Measurements from ENCODE around the gene NOS1AP.

Gene NOS1AP

DNA sequence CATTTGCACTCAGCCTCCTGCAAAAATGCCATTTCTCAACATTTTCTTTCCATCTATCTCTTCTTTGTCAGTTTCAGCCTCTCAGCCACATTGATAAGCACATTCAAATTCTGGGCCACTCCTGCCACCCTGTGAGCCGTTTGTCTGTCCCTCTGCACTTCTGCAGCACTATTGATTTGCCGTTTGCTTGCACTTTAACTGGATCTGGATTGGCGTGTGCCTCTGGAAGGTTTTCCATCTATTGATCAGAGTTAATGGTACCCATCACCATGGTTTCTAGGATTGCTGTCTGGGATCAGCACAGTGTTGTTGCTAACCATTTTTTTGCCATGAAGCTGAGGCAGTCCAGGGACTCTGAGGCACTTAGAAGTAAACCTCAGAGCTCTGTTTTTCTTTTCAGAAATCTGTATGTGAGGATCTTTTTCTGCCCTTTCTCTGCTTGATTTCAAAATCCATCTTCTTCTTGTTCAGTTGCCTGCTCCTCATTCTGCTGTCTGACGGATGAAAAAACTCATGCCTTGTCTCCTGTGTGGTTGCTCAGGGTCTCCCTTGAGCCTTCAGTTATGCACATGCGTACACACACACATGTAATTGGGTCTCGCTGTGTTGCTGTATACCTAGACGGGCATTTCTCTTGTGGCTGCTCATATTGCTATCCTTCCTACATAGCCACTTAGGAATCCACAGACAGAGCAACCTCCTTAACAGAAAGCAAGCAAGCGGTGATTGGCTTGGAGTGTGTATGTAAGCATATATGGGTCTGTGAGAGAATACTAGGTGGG lies 67.9 kb downstream of the NOS1AP start:
- peak; percentile 19 for ATAC-seq
- no peak for TF ChIP-seq RARB (CRISPR knock-in tag; IDR thresholded peaks at IDR 0.05)
- TF ChIP-seq ZNF565 (CRISPR knock-in tag; conservative IDR thresholded peaks at IDR 0.05; ENCODE audit: low read depth) = no peak
- no peak for TF ChIP-seq CSDC2 (CRISPR knock-in tag; IDR thresholded peaks at IDR 0.05)
- TF ChIP-seq TOX (CRISPR knock-in tag; IDR thresholded peaks at IDR 0.05; ENCODE audit: borderline replicate concordance) = no peak
- TF ChIP-seq BACH2 (CRISPR knock-in tag; IDR thresholded peaks at IDR 0.05; ENCODE audit: borderline replicate concordance) = no peak
- TF ChIP-seq SNAI2 (CRISPR knock-in tag; IDR thresholded peaks at IDR 0.05) = no peak
- 0 out of 2 replicates have a peak, but pooled peaks have one; percentile 0 for TF ChIP-seq OSR1 (CRISPR knock-in tag; IDR thresholded peaks at IDR 0.05)
- no peak for TF ChIP-seq ZFP3 (CRISPR knock-in tag; IDR thresholded peaks at IDR 0.05)

DNA sequence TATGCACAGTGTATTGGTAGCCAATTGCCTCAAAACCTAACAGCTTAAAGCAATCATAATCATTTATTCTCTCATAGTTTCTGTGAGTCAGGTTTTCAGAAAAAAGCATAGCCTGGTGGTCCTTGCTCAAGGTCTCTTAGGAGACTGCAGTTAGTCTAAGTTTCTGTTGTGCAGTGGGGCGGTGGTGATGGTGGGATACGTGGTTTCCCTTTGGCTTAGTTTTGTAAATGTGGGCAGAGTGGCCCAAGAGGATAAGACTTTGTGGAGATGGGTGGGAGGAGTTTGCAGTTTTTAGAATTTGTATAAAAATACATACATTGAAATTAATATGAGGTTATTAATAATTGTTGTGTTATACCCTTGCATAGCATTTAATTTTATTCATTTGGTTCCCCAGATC lies 68.6 kb downstream of the NOS1AP start:
- TF ChIP-seq PPARA (CRISPR knock-in tag; IDR thresholded peaks at IDR 0.05; ENCODE audit: borderline replicate concordance) (no peak), OSR1 (CRISPR knock-in tag; IDR thresholded peaks at IDR 0.05) (no peak), ESRRG (CRISPR knock-in tag; IDR thresholded peaks at IDR 0.05) (no peak), ZNF565 (CRISPR knock-in tag; conservative IDR thresholded peaks at IDR 0.05; ENCODE audit: low read depth) (no peak), ZFP30 (CRISPR knock-in tag; IDR thresholded peaks at IDR 0.05) (no peak), TCF4 (CRISPR knock-in tag; IDR thresholded peaks at IDR 0.05; ENCODE audit: borderline replicate concordance) (no peak)
- TF ChIP-seq, protein P1, sequence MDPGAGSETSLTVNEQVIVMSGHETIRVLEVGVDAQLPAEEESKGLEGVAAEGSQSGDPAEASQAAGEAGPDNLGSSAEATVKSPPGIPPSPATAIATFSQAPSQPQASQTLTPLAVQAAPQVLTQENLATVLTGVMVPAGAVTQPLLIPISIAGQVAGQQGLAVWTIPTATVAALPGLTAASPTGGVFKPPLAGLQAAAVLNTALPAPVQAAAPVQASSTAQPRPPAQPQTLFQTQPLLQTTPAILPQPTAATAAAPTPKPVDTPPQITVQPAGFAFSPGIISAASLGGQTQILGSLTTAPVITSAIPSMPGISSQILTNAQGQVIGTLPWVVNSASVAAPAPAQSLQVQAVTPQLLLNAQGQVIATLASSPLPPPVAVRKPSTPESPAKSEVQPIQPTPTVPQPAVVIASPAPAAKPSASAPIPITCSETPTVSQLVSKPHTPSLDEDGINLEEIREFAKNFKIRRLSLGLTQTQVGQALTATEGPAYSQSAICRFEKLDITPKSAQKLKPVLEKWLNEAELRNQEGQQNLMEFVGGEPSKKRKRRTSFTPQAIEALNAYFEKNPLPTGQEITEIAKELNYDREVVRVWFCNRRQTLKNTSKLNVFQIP (CRISPR knock-in tag; IDR thresholded peaks at IDR 0.05; ENCODE audit: borderline replicate concordance, low read depth) = no peak

DNA sequence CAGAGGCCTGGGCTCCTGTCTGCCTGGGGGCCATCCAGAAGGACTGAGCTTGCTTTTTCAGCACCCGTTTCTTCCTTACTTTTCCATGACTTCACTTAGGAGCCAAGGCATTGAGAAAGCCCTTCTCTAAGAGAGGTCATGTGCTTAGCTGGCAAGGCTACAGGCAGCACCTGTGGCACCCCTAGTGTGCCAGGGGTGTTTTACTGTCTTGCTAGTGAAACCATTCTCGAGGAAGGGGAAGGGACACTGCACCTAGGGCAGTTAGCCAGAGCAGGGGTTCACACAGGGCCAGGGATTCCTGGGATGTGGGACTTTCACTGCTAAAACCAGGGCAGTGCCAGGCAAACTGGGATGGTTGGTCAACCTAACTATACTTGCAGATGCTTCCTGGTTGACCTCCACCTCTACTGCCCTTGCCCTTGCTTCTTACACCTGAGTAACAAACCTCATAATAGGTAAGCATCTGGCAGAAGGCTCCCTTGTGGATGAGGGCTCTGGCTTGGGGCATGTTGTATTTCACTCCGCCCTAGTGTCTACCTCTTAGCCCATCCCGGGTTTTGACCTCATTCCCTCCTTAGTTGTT lies 69.2 kb downstream of the NOS1AP start:
- ATAC-seq = no peak
- TF ChIP-seq OSR1 (CRISPR knock-in tag; IDR thresholded peaks at IDR 0.05) = no peak
- TF ChIP-seq, protein P2, sequence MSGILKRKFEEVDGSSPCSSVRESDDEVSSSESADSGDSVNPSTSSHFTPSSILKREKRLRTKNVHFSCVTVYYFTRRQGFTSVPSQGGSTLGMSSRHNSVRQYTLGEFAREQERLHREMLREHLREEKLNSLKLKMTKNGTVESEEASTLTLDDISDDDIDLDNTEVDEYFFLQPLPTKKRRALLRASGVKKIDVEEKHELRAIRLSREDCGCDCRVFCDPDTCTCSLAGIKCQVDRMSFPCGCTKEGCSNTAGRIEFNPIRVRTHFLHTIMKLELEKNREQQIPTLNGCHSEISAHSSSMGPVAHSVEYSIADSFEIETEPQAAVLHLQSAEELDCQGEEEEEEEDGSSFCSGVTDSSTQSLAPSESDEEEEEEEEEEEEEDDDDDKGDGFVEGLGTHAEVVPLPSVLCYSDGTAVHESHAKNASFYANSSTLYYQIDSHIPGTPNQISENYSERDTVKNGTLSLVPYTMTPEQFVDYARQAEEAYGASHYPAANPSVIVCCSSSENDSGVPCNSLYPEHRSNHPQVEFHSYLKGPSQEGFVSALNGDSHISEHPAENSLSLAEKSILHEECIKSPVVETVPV (CRISPR knock-in tag; IDR thresholded peaks at IDR 0.05) = no peak

More for the DNA sequence above, 68.6 kb downstream of the NOS1AP start:
- no peak for ATAC-seq

DNA sequence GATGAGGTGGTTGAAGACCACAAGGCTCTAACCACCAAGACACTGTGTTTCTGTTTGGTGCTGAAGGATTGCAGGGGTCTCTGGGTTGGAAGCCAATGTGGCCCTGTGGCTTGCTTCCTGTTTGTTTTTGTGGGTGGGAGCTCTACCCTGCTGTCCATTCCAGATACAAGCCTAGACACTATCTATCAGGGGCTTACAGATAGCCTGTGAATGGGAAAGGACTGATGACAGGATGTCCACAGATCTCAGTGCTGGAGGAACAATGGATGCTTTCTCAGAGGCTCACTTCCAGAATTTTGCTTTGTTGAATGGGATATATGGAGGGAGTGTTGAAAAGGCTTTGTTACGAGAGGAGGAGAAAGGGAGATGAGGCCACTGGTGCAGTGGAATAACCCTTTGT lies 69.7 kb downstream of the NOS1AP start:
- ATAC-seq = no peak
- TF ChIP-seq TCF4 (CRISPR knock-in tag; IDR thresholded peaks at IDR 0.05; ENCODE audit: borderline replicate concordance) (no peak), CSDC2 (CRISPR knock-in tag; IDR thresholded peaks at IDR 0.05) (no peak), BACH2 (CRISPR knock-in tag; IDR thresholded peaks at IDR 0.05; ENCODE audit: borderline replicate concordance) (no peak), ZNF70 (CRISPR knock-in tag; IDR thresholded peaks at IDR 0.05) (no peak), ESRRG (CRISPR knock-in tag; IDR thresholded peaks at IDR 0.05) (no peak)
- TF ChIP-seq, protein P1 (CRISPR knock-in tag; IDR thresholded peaks at IDR 0.05; ENCODE audit: borderline replicate concordance, low read depth) = no peak
- TF ChIP-seq, protein P3, sequence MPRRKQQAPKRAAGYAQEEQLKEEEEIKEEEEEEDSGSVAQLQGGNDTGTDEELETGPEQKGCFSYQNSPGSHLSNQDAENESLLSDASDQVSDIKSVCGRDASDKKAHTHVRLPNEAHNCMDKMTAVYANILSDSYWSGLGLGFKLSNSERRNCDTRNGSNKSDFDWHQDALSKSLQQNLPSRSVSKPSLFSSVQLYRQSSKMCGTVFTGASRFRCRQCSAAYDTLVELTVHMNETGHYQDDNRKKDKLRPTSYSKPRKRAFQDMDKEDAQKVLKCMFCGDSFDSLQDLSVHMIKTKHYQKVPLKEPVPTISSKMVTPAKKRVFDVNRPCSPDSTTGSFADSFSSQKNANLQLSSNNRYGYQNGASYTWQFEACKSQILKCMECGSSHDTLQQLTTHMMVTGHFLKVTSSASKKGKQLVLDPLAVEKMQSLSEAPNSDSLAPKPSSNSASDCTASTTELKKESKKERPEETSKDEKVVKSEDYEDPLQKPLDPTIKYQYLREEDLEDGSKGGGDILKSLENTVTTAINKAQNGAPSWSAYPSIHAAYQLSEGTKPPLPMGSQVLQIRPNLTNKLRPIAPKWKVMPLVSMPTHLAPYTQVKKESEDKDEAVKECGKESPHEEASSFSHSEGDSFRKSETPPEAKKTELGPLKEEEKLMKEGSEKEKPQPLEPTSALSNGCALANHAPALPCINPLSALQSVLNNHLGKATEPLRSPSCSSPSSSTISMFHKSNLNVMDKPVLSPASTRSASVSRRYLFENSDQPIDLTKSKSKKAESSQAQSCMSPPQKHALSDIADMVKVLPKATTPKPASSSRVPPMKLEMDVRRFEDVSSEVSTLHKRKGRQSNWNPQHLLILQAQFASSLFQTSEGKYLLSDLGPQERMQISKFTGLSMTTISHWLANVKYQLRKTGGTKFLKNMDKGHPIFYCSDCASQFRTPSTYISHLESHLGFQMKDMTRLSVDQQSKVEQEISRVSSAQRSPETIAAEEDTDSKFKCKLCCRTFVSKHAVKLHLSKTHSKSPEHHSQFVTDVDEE (CRISPR knock-in tag; IDR thresholded peaks at IDR 0.05) = no peak

Measured in SK-N-SH treated with all-trans-retinoic acid at 6 μM for 48 hours (cell line).